ENCODE results near the gene MITF.

MITF gene

DNA sequence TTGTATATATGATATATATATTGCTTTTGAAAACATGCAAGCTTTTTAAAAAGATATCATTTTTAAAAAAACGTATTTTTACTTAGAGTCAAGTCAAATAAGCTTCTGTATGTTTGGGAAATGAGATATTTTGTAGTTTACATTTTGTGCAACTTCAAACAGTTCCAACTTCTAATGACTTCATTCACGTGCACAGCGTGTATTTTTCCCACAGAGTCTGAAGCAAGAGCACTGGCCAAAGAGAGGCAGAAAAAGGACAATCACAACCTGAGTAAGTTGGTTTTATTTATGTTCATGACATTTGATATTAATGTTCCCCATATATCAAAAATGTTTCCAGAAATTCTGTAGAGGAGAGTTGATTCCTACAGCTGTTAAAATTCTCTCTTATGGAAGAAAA lies 212.4 kb downstream of the MITF start:
- no peaks in the 10 kb centered on the region for H3K79me2 ChIP-seq (ENCODE audit: low read length)
- peaks cover 26% of the 10 kb centered on the region; the same call in 1 of the 2 replicates for H3K27me3 ChIP-seq (ENCODE audit: low read depth, low read length)
- no peaks in the 10 kb centered on the region for H3K36me3 ChIP-seq (replicated peaks; ENCODE audit: low read depth, low read length)
- no peak overlapping the region for H3K27ac ChIP-seq (ENCODE audit: low read length)
- H3K9ac ChIP-seq (ENCODE audit: low read length), result no peak overlapping the region
- no peak overlapping the region for H2AFZ ChIP-seq (ENCODE audit: low read depth, low read length)
- H4K20me1 ChIP-seq (ENCODE audit: insufficient read depth, low read length), result no peaks in the 10 kb centered on the region
- H3K4me3 ChIP-seq (ENCODE audit: low read length), result no peak overlapping the region
- no peaks in the 10 kb centered on the region for H3K9me3 ChIP-seq (ENCODE audit: insufficient read depth, low read length)
- H3K4me2 ChIP-seq (ENCODE audit: low read length), result no peak overlapping the region
- no peaks in the 10 kb centered on the region for H3K4me1 ChIP-seq (ENCODE audit: low read length)
- TF ChIP-seq, protein P1, sequence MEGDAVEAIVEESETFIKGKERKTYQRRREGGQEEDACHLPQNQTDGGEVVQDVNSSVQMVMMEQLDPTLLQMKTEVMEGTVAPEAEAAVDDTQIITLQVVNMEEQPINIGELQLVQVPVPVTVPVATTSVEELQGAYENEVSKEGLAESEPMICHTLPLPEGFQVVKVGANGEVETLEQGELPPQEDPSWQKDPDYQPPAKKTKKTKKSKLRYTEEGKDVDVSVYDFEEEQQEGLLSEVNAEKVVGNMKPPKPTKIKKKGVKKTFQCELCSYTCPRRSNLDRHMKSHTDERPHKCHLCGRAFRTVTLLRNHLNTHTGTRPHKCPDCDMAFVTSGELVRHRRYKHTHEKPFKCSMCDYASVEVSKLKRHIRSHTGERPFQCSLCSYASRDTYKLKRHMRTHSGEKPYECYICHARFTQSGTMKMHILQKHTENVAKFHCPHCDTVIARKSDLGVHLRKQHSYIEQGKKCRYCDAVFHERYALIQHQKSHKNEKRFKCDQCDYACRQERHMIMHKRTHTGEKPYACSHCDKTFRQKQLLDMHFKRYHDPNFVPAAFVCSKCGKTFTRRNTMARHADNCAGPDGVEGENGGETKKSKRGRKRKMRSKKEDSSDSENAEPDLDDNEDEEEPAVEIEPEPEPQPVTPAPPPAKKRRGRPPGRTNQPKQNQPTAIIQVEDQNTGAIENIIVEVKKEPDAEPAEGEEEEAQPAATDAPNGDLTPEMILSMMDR (IDR thresholded peaks at IDR 0.05; ENCODE audit: low read depth, low read length), result no peak
- TF ChIP-seq EZH2phosphoT487 (IDR thresholded peaks at IDR 0.05; ENCODE audit: low read depth), result no peak

- Histone ChIP-seq H3K36me3 (replicated peaks; ENCODE audit: low read depth, low read length) (no peaks in the 10 kb centered on the region), H3K27me3 (ENCODE audit: low read depth, low read length) (peaks cover 18% of the 10 kb centered on the region; the same call in 1 of the 2 replicates), H3K4me3 (ENCODE audit: low read length) (no peak overlapping the region), H3K4me2 (ENCODE audit: low read length) (no peak overlapping the region), H3K79me2 (ENCODE audit: low read length) (no peaks in the 10 kb centered on the region), H2AFZ (ENCODE audit: low read depth, low read length) (no peak overlapping the region), H3K9me3 (ENCODE audit: insufficient read depth, low read length) (no peaks in the 10 kb centered on the region), H3K27ac (ENCODE audit: low read length) (no peak overlapping the region), H3K4me1 (ENCODE audit: low read length) (no peaks in the 10 kb centered on the region), H3K9ac (ENCODE audit: low read length) (no peak overlapping the region), H4K20me1 (ENCODE audit: insufficient read depth, low read length) (no peaks in the 10 kb centered on the region)
- no peak for TF ChIP-seq EZH2phosphoT487 (IDR thresholded peaks at IDR 0.05; ENCODE audit: low read depth)
- TF ChIP-seq, protein P1 (IDR thresholded peaks at IDR 0.05; ENCODE audit: low read depth, low read length), result no peak
Observed at GRCh38 chr3:69959581-69959980, 220.3 kb downstream of the MITF start.

DNA sequence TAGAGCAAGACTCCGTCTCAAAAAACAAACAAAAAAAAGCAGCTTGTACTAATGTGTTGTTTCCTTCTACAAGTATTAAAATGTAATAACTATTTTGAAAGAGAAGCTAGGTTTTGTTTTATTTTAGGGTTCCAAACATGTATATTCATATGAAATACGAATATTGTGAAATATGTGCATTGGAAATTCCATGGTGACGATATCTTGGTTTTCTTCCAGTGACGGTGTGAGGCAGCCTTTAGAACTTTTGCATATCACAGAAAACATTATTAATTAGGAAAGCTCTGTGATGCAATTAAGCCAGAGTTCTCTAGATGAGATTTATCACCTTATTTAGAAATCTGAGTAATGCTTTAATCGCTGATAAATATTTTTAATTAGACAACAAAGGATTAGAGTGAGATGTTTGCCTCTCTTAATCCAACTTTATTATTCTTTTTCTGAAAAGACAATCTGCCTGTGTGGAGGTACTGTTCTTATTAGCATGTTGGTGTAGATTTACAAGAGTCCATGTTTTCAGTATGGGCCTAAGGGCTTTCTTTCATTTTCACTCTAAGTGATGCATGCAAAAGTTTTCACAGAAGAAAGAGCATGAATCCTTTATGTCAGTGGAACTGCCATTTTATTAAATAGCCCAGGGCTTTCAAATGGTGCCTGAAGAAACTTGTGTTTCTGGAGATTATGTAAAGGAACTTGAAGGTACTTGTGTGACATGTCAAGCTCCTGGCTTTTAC lies 222.6 kb downstream of the MITF start:
- Histone ChIP-seq H3K36me3 (replicated peaks; ENCODE audit: low read depth, low read length) (no peaks in the 10 kb centered on the region), H3K27me3 (ENCODE audit: low read depth, low read length) (peaks cover 7% of the 10 kb centered on the region; the same call in 1 of the 2 replicates), H4K20me1 (ENCODE audit: insufficient read depth, low read length) (no peaks in the 10 kb centered on the region), H3K4me1 (ENCODE audit: low read length) (no peaks in the 10 kb centered on the region), H3K79me2 (ENCODE audit: low read length) (no peaks in the 10 kb centered on the region), H2AFZ (ENCODE audit: low read depth, low read length) (no peak overlapping the region), H3K9ac (ENCODE audit: low read length) (no peak overlapping the region), H3K9me3 (ENCODE audit: insufficient read depth, low read length) (no peaks in the 10 kb centered on the region), H3K27ac (ENCODE audit: low read length) (no peak overlapping the region), H3K4me3 (ENCODE audit: low read length) (no peak overlapping the region), H3K4me2 (ENCODE audit: low read length) (no peak overlapping the region)
- TF ChIP-seq, protein P1 (IDR thresholded peaks at IDR 0.05; ENCODE audit: low read depth, low read length), result no peak
- TF ChIP-seq EZH2phosphoT487 (IDR thresholded peaks at IDR 0.05; ENCODE audit: low read depth), result no peak

- Histone ChIP-seq H3K27me3 (ENCODE audit: low read depth, low read length) (peaks cover 4% of the 10 kb centered on the region; the same call in 1 of the 2 replicates), H3K27ac (ENCODE audit: low read length) (no peak overlapping the region), H3K4me2 (ENCODE audit: low read length) (no peak overlapping the region), H3K9ac (ENCODE audit: low read length) (no peak overlapping the region), H3K9me3 (ENCODE audit: insufficient read depth, low read length) (no peaks in the 10 kb centered on the region), H2AFZ (ENCODE audit: low read depth, low read length) (no peak overlapping the region), H3K36me3 (replicated peaks; ENCODE audit: low read depth, low read length) (no peaks in the 10 kb centered on the region), H3K79me2 (ENCODE audit: low read length) (no peaks in the 10 kb centered on the region), H3K4me3 (ENCODE audit: low read length) (no peak overlapping the region), H4K20me1 (ENCODE audit: insufficient read depth, low read length) (no peaks in the 10 kb centered on the region), H3K4me1 (ENCODE audit: low read length) (no peaks in the 10 kb centered on the region)
- TF ChIP-seq, protein P1 (IDR thresholded peaks at IDR 0.05; ENCODE audit: low read depth, low read length), result no peak
- no peak for TF ChIP-seq EZH2phosphoT487 (IDR thresholded peaks at IDR 0.05; ENCODE audit: low read depth)
Observed at GRCh38 chr3:69963643-69964042, 224.4 kb downstream of the MITF start.
